BLaER1 treated with 17β-estradiol and CSF1 and Interleukin-3, amounts not matched to agents 10 nM and 100 nM (cell line): ENCODE measurements around the gene CHID1.

Experiments used
- H3K27ac ChIP-seq, 11 experiments: shearing (Covaris generic); formaldehyde crosslinking; 2 replicates each; pipeline ENCODE4 v1.8.1; 2022
- H3K27me3 ChIP-seq, 11 experiments: shearing (Covaris generic); formaldehyde crosslinking; 2 replicates each; pipeline ENCODE4 v1.8.1; 2022
- H3K36me3 ChIP-seq, 11 experiments: shearing (Covaris generic); formaldehyde crosslinking; 2 replicates each; pipeline ENCODE4 v1.8.1; 2022
- H3K4me1 ChIP-seq, 10 experiments: shearing (Covaris generic); formaldehyde crosslinking; 2 replicates each; pipeline ENCODE4 v1.8.1; 2022
- H3K4me2 ChIP-seq, 11 experiments: shearing (Covaris generic); formaldehyde crosslinking; 2 replicates each; pipeline ENCODE4 v1.8.1; 2022
- H3K4me3 ChIP-seq, 10 experiments: shearing (Covaris generic); formaldehyde crosslinking; 2 replicates each; pipeline ENCODE4 v1.8.1; 2022
- H3K9ac ChIP-seq, 11 experiments: shearing (Covaris generic); formaldehyde crosslinking; 2 replicates each; pipeline ENCODE4 v1.8.1; 2022
- H3K9me3 ChIP-seq, 11 experiments: shearing (Covaris generic); formaldehyde crosslinking; replicated peaks in 1 of 11; 2 replicates each; pipeline ENCODE4 v1.8.1; 2022
- H4K20me1 ChIP-seq, 11 experiments: shearing (Covaris generic); formaldehyde crosslinking; 2 replicates each; pipeline ENCODE4 v1.8.1; 2022
- Cebpa-rat ChIP-seq, 11 experiments: shearing (Covaris generic); IDR thresholded peaks; 2 replicates each; pipeline ENCODE4 v1.8.1; 2022

Gene CHID1

GRCh38 chr11:910044-910588 lies 494 bp downstream of the CHID1 start:
- no peak for TF ChIP-seq Cebpa-rat (IDR thresholded peaks at IDR 0.05)
- Histone ChIP-seq H3K4me3 (peak overlapping the region; percentile 81 to 97 (median 91)), H3K4me2 (peak overlapping the region; percentile 90 to 98 (median 95)), H3K27ac (peak overlapping the region; percentile 51 to 97 (median 95); a peak in 21 of 22 replicates), H3K27me3 (no peaks in the 10 kb centered on the region), H3K36me3 (peaks cover under 1 to 43% (median 29%) of the 10 kb centered on the region in 11 experiments; a peak in 20 of 22 replicates), H3K9ac (peak overlapping the region; percentile 90 to 98 (median 96)), H3K9me3 (no peaks in the 10 kb centered on the region), H4K20me1 (peaks cover 0 to 50% (median 41%) of the 10 kb centered on the region in 11 experiments; a peak in 19 of 22 replicates), H3K4me1 (peaks cover 31 to 63% (median 40%) of the 10 kb centered on the region in 10 experiments)

GRCh38 chr11:909406-909805 lies 1.2 kb downstream of the CHID1 start:
- H3K4me3 ChIP-seq = peak overlapping the region; percentile 81 to 97 (median 91); a peak in 19 of 20 replicates

GRCh38 chr11:908273-908672 lies 2.3 kb downstream of the CHID1 start:
- peak overlapping the region in 2 of 11 experiments; percentile 1 to 94; a peak in 1 of 22 replicates for H3K4me2 ChIP-seq
- peaks cover 0 to 68% (median 58%) of the 10 kb centered on the region in 11 experiments; a peak in 20 of 22 replicates for H4K20me1 ChIP-seq
- H3K27ac ChIP-seq = no peak overlapping the region
- H3K4me1 ChIP-seq = peaks cover 31 to 44% (median 38%) of the 10 kb centered on the region in 10 experiments
- no peaks in the 10 kb centered on the region for H3K27me3 ChIP-seq
- H3K9me3 ChIP-seq = no peaks in the 10 kb centered on the region
- H3K4me3 ChIP-seq = no peak overlapping the region
- no peak for TF ChIP-seq Cebpa-rat (IDR thresholded peaks at IDR 0.05)
- H3K9ac ChIP-seq = peak overlapping the region in 10 of 11 experiments; percentile 11 to 96 (median 94); a peak in 11 of 22 replicates
- H3K36me3 ChIP-seq = peaks cover 19 to 62% (median 47%) of the 10 kb centered on the region in 11 experiments

More at GRCh38 chr11:909406-909805, 1.2 kb downstream of the CHID1 start:
- Histone ChIP-seq H4K20me1 (peaks cover 0 to 57% (median 48%) of the 10 kb centered on the region in 11 experiments; a peak in 19 of 22 replicates), H3K4me1 (peaks cover 31 to 55% (median 40%) of the 10 kb centered on the region in 10 experiments), H3K9me3 (no peaks in the 10 kb centered on the region), H3K36me3 (peaks cover 7 to 50% (median 36%) of the 10 kb centered on the region in 11 experiments), H3K4me2 (peak overlapping the region; percentile 90 to 98 (median 95)), H3K27ac (peak overlapping the region in 2 of 11 experiments; percentile 95 to 96; a peak in 2 of 22 replicates), H3K27me3 (no peaks in the 10 kb centered on the region), H3K9ac (peak overlapping the region; percentile 90 to 98 (median 96); a peak in 21 of 22 replicates)
- no peak for TF ChIP-seq Cebpa-rat (IDR thresholded peaks at IDR 0.05)

DNA sequence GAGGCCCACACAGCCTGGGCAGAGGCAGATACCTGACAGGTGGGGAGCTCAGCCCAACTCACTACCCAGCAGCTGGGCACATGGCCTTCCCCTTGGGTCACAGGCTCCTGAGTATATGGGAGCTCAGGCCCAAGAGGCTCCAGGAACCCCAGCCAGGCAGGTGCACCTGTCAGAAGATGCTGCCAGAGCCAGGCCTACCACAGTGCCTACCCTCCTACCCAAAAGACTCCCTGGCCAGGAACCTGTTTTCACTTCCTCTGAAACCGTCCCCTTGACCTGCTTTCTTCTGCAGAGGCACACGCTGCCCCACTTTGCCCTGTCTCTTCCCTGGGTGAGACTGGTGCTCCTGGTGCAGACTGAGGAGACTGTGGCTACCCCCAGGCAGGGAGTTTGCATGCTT lies 2.9 kb downstream of the CHID1 start:
- peak overlapping the region in 2 of 11 experiments; percentile 1 to 94; a peak in 1 of 22 replicates for H3K4me2 ChIP-seq
- no peak for TF ChIP-seq Cebpa-rat (IDR thresholded peaks at IDR 0.05)
- no peaks in the 10 kb centered on the region for H3K9me3 ChIP-seq
- no peak overlapping the region for H3K4me3 ChIP-seq
- H4K20me1 ChIP-seq = peaks cover 0 to 75% (median 65%) of the 10 kb centered on the region in 11 experiments; a peak in 21 of 22 replicates
- peak overlapping the region in 7 of 11 experiments; percentile 29 to 96 (median 94); a peak in 6 of 22 replicates for H3K9ac ChIP-seq
- peaks cover 25 to 68% (median 53%) of the 10 kb centered on the region in 11 experiments for H3K36me3 ChIP-seq
- peaks cover 31 to 40% (median 38%) of the 10 kb centered on the region in 10 experiments for H3K4me1 ChIP-seq
- H3K27ac ChIP-seq = no peak overlapping the region
- H3K27me3 ChIP-seq = no peaks in the 10 kb centered on the region

GRCh38 chr11:905952-906351 lies 4.7 kb downstream of the CHID1 start:
- H3K4me2 ChIP-seq = no peak overlapping the region
- H3K4me1 ChIP-seq = peaks cover 17 to 27% (median 25%) of the 10 kb centered on the region in 10 experiments

DNA sequence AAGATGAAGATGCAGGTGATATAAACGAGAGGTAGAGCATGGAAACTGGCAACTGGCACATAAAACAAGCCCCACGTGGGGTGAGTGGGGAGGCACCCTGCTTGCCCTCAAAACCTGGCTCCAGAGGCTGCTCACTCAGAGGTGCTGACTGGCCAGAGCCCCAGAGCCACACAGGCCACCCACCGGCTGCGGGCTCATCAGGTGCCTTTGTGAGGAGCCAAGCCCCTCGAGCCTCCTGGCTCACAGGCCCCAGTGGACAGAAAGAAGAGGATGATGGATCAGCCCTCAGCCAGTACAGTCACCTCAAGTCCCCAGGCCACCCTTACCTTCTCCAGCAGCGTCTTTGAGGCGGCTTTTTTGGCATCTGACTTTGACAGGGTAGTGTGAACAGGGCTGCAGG lies 6.2 kb downstream of the CHID1 start:
- Histone ChIP-seq H3K36me3 (peaks cover 58 to 100% (median 85%) of the 10 kb centered on the region in 11 experiments), H4K20me1 (peaks cover 0 to 100% (median 74%) of the 10 kb centered on the region in 11 experiments; a peak in 20 of 22 replicates)

More at GRCh38 chr11:905952-906351, 4.7 kb downstream of the CHID1 start:
- H4K20me1 ChIP-seq = peaks cover 0 to 90% (median 71%) of the 10 kb centered on the region in 11 experiments; a peak in 21 of 22 replicates
- no peak overlapping the region for H3K4me3 ChIP-seq
- no peak overlapping the region for H3K27ac ChIP-seq
- TF ChIP-seq Cebpa-rat (IDR thresholded peaks at IDR 0.05) = no peak
- peaks cover 42 to 85% (median 71%) of the 10 kb centered on the region in 11 experiments for H3K36me3 ChIP-seq
- no peaks in the 10 kb centered on the region for H3K27me3 ChIP-seq
- no peak overlapping the region for H3K9ac ChIP-seq
- H3K9me3 ChIP-seq = no peaks in the 10 kb centered on the region

DNA sequence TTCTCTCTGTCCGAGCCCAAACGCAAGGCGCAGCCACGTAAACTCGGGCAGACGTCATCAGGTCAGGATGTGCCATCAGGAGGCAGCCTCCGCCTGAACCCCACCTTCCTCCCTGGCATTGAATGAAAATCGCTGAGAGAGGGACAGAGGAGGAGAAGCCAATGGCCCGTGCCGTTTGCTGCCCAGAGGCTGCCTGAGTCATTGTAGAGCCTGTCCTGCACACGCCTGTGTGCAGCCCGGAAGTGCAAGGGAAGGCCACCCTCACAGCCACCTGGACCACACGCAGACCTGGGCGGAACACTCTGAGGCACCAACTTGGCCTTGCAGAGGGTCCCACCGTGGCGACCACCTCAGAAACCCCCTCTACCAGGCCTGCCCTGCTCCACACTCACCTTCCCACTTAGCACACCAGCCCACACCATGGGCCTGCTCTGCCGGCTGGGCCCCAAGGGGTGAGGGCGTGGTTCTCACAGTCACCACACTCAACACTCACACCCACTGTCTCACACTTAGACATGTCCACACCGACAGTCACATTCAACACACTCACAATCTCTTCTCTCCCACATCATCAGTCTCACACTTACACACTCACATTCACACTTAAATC lies 9.1 kb downstream of the CHID1 start:
- H3K27ac ChIP-seq = no peak overlapping the region
- peaks cover 0 to 95% (median 52%) of the 10 kb centered on the region in 11 experiments; a peak in 17 of 22 replicates for H4K20me1 ChIP-seq
- peak overlapping the region in 1 of 11 experiments; percentile 18; a peak in 2 of 22 replicates for H3K9ac ChIP-seq
- no peak for TF ChIP-seq Cebpa-rat (IDR thresholded peaks at IDR 0.05)
- no peaks in the 10 kb centered on the region for H3K9me3 ChIP-seq
- H3K36me3 ChIP-seq = peaks cover 74 to 94% (median 86%) of the 10 kb centered on the region in 11 experiments
- H3K27me3 ChIP-seq = no peaks in the 10 kb centered on the region
- H3K4me1 ChIP-seq = peaks cover 0 to 5% (median 0%) of the 10 kb centered on the region in 10 experiments; a peak in 1 of 20 replicates
- no peak overlapping the region for H3K4me3 ChIP-seq
- no peak overlapping the region for H3K4me2 ChIP-seq

More for the DNA sequence above, 6.2 kb downstream of the CHID1 start:
- H3K9me3 ChIP-seq = no peaks in the 10 kb centered on the region
- no peak overlapping the region for H3K4me3 ChIP-seq
- no peaks in the 10 kb centered on the region for H3K27me3 ChIP-seq
- TF ChIP-seq Cebpa-rat (IDR thresholded peaks at IDR 0.05) = no peak
- H3K9ac ChIP-seq = no peak overlapping the region
- H3K4me1 ChIP-seq = peaks cover 9 to 20% (median 18%) of the 10 kb centered on the region in 10 experiments
- H3K27ac ChIP-seq = no peak overlapping the region
- H3K4me2 ChIP-seq = no peak overlapping the region

DNA sequence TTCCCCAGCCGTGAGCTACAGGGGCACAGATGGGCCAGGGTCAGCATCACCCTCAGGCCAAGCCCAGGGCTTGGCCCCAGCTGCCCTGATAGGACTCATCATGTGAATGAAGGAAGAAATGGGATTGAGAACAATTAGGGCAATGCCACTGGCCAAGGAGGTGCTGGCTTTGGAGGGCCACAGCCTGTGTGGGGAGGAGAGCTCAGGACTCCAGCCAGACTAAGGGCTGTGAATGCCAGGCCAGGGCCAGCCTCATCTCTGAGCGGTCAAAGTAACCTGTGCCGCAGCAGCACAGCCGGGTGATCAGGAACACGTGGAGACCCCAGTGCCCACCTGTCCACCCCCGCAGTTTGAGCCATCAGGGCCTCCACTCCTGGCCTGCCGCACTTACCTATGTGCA lies 10.1 kb downstream of the CHID1 start:
- no peak overlapping the region for H3K4me3 ChIP-seq
- no peak overlapping the region for H3K4me2 ChIP-seq
- H3K27ac ChIP-seq = no peak overlapping the region
- H3K4me1 ChIP-seq = 0 out of 20 replicates have a peak, but pooled peaks cover 0 to under 1% (median 0%) of the 10 kb centered on the region in 10 experiments
- H3K27me3 ChIP-seq = no peaks in the 10 kb centered on the region
- TF ChIP-seq Cebpa-rat (IDR thresholded peaks at IDR 0.05) = no peak
- H4K20me1 ChIP-seq = peaks cover 0 to 89% (median 45%) of the 10 kb centered on the region in 11 experiments; a peak in 17 of 22 replicates
- H3K9ac ChIP-seq = peak overlapping the region in 1 of 11 experiments; percentile 18; a peak in 1 of 22 replicates
- H3K36me3 ChIP-seq = peaks cover 74 to 84% (median 79%) of the 10 kb centered on the region in 11 experiments
- no peaks in the 10 kb centered on the region for H3K9me3 ChIP-seq

- no peak for TF ChIP-seq Cebpa-rat (IDR thresholded peaks at IDR 0.05)
- H3K4me2 ChIP-seq = no peak overlapping the region
- H3K4me3 ChIP-seq = no peak overlapping the region
- peaks cover 0 to 89% (median 46%) of the 10 kb centered on the region in 11 experiments; a peak in 18 of 22 replicates for H4K20me1 ChIP-seq
- H3K9me3 ChIP-seq = no peaks in the 10 kb centered on the region
- H3K27me3 ChIP-seq = no peaks in the 10 kb centered on the region
- no peak overlapping the region for H3K27ac ChIP-seq
- H3K9ac ChIP-seq = no peak overlapping the region
- H3K36me3 ChIP-seq = peaks cover 66 to 84% (median 74%) of the 10 kb centered on the region in 11 experiments
- no peaks in the 10 kb centered on the region for H3K4me1 ChIP-seq
Measured at GRCh38 chr11:899724-900123, 10.9 kb downstream of the CHID1 start.
